GM18873 (cell line): Measurements from ENCODE around the gene JARID2.

Source experiments
- ATAC-seq: cut with Tn5 transposase; IDR thresholded peaks from one replicate; pipeline ENCODE4 v1.9.1; 2021; ENCODE audit warnings: mild to moderate bottlenecking, moderate library complexity, moderate number of reproducible peaks; ENCODE audit not compliant: unreplicated experiment, low FRiP score

Gene JARID2

GRCh38 chr6:15510536-15511247 is 264.8 kb downstream of the JARID2 start:
- ATAC-seq: no peak

GRCh38 chr6:15511248-15512125 is 265.6 kb downstream of the JARID2 start:
- no peak for ATAC-seq

DNA sequence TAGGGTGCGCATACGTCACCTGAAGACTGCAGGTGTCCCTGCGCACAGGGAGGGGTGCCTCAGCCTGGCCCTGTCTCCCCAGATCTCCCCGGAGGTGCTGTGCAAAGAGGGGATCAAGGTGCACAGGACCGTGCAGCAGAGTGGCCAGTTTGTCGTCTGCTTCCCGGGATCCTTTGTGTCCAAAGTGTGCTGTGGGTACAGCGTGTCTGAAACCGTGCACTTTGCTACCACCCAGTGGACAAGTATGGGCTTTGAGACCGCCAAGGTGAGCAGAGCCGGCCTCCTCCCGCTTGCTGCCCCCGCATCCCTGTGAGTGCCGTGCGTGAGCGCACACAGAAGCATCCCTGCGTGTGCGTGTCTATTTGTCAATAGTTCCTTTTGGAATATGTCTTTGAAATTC is 266.3 kb downstream of the JARID2 start:
- ATAC-seq: no peak

- ATAC-seq: no peak
These were observed 266.9 kb downstream of the JARID2 start for GRCh38 chr6:15512721-15513120.

GRCh38 chr6:15513131-15513771 is 267.4 kb downstream of the JARID2 start:
- no peak for ATAC-seq

DNA sequence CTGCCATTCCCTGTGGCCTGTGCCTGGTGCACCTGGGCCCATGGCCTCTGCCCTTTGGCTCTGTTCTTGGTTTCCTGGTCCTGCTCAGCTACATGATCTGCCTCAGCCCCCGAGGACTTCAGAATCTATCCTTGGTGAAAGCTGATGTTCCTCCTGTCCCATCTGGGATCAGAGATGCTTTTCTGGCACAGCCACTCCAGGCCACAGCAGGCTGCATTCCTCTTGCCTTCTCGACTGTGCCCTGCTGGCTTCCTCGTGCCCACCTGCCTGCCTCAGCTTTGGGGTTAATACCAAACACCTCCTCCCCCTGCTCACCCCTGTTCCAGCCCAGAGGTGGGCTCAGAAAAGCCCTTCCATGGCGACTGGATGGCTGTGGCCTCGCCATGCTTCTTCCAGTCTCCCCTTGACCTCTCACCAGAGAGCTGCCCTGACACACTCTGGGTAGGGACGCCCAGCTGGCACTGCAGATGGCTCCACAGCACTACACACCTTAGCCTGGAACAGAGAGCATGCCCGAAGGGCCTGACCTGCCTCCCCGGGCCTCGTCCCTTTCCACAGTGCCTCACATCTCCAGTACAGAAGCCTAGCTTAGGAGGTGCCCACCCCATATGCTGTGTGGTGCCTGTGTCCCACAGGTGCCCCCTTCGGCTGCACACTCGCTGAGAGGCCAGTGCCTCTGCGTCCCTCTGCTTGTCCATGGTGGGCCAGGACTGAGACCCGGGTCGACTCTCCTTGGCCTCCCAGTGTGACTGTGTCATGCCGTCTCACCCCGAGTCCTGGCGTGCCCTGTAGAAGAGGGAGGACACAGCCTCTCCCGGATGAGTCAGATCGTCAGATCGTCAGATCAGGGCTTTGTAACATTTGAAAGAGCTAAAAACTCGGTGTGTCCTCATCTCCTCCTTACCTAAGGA is 268.2 kb downstream of the JARID2 start:
- no peak for ATAC-seq

GRCh38 chr6:15515226-15515625 is 269.4 kb downstream of the JARID2 start:
- ATAC-seq: no peak

DNA sequence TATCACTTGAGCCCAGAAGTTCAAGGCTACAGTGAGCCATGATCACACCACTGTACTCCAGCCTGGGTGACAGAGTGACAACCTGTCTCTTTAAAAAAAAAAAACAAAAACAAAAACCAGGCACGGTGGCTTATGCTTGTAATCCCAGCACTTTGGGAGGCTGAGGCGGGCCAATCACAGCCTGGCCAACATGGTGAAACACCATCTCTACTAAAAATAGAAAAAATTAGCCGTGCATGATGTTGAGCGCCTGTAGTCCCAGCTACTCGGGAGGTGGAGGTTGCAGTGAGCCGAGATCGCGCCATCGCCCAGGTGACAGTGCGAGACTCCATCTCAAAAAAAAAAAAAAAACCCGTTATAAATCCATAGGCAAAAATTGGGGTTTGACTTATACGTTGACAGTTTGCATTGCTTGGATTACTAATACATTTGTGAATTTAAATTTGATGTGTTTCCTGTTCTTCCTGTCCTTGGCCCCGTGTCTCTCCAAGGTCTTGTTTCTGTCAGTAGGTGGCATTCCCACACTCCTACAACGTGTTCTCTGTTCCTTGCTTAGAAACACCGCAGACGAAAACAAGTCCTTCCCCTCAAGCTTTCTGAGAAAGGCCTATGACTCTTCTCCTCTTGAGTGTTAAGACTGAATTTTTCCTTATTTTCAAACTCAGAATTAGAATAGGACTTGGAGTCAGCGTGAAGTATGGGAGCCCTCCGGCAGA is 269.9 kb downstream of the JARID2 start:
- no peak for ATAC-seq

- ATAC-seq: no peak
These were observed 270.5 kb downstream of the JARID2 start for GRCh38 chr6:15516378-15516777.

DNA sequence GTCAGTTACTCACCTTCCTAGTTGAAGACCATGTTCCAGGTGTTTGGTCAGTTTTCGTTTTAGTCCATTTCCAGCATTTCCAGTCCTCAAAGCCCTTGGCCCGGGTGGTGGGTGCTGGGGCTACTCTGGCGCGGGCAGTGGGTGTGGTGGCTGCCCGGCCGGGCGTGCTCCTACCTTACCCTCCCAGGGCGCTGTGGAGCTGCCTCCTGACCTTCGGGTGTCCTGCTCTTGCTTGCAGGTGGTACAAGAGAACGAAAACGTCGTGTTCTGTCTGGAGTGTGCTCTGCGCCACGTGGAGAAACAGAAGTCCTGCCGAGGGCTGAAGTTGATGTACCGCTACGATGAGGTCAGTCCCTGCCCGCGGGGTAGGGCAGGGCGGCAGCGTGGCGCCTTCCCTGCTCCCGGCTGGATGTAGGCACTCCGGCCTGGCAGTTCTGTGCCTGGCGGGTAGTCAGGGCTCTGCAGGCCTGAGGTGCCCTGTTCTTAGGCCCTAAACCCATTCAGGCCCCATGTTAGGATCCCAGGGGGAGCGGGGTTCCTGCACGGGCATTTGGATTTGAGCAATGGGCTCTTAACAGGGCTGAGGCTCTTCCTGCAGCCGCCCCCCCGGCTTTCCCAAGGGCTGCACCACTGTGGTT is 271.2 kb downstream of the JARID2 start:
- ATAC-seq: no peak

DNA sequence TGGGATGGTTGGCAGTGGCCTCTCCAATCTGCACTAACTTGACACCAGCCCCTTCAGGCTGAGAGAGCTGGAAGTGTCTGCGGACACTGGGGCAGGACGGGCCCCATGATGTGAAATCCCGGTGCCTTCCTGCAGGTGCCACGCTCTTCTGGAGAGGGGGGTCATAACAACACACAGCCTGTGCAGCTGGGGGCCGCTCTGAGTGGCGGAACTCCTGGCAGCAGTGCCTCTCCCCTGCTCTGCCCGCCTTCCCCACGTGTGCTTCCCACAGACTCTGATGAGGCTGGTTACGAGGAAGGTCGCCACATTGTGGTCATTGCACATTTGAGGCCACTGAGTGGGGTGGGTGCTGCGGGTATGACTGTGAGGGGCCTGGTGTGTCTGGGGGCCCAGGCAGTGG is 271.7 kb downstream of the JARID2 start:
- no peak for ATAC-seq

GRCh38 chr6:15518057-15518456 is 272.2 kb downstream of the JARID2 start:
- ATAC-seq: no peak

- ATAC-seq: no peak
These were observed 273.0 kb downstream of the JARID2 start for GRCh38 chr6:15518878-15519277.

- no peak for ATAC-seq
These were observed 273.8 kb downstream of the JARID2 start for GRCh38 chr6:15519681-15520080.

GRCh38 chr6:15520626-15521203 is 274.8 kb downstream of the JARID2 start:
- ATAC-seq: no peak

- no peak for ATAC-seq
These were observed 275.7 kb downstream of the JARID2 start for GRCh38 chr6:15521582-15521981.

DNA sequence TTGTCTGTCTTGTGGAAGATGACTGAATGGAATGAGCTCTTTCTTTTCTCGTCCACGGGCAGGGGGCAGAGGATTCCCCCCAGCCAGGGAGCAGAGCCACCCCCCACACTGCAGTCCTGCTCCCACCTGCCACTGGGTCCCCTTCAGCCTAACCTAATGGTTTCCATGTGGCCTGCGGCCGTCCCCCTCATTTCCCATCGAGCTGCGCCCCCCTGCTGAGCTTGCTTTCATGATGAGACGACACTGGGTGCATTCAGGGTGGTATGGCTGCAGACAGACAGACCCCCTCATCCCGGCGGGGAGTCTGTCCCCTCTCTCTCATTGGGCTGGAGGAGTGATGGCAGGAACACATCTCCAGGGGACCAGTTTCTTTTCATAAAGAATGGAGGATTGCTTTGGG is 276.2 kb downstream of the JARID2 start:
- no peak for ATAC-seq

DNA sequence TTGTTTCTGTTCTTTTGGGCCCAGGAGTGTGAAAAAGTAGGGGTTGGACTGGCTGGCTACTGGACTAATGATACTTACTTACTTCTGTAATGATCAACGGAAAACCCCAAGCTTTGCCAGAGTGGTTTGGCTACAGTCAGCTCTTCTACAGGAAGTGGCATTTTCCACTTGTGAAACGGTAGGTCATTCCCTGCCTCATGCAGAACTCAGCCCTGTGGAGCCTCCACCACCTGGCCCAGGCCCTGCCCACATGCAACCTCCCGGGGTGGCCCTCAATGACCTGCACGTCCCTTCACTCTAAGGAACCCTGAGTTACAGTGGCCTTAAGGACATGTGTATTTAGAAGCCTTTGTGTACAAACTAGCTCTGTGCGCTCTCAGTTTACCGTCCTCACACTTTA is 276.6 kb downstream of the JARID2 start:
- no peak for ATAC-seq
